Measurements from ENCODE around the gene SH3TC1.

- no peak for TF ChIP-seq CTCF (IDR thresholded peaks at IDR 0.05)
- TF ChIP-seq POLR2A (IDR thresholded peaks at IDR 0.05) = no peak
Measured at GRCh38 chr4:8189551-8190466, 9.3 kb upstream of the SH3TC1 start.

Measured in adrenal gland (tissue), 5 donors.